Prostate gland (tissue), 2 donors: ENCODE data around the gene GALNT14. TPM values are rescaled to one million over a fixed set of nuclear protein-coding genes. Genes with fewer than 3 reads are reported as not detected.

Experiments
- DNase-seq: peaks from one replicate; pipeline ENCODE4 v3.0.0-alpha.2; 2019; ENCODE audit warnings: low spot score
- H3K27ac ChIP-seq, 2 donors: fragments of 200-600 bp; sonication (generic); 2 replicates each; pipeline ENCODE4 v1.5.1; 2017 to 2019
- H3K27me3 ChIP-seq: fragments of 200-600 bp; sonication (generic); replicated peaks from 2 replicates; pipeline ENCODE4 v1.5.1; 2019; ENCODE audit not compliant: insufficient read depth
- H3K36me3 ChIP-seq, 2 donors: fragments of 200-600 bp; sonication (generic); 1 replicate in 1 of 2; 2 replicates in 1 of 2; pipeline versions ENCODE4 v1.5.1 to v1.8.1; 2017 to 2019
- H3K4me1 ChIP-seq: fragments of 200-600 bp; sonication (generic); replicated peaks from 2 replicates; pipeline ENCODE4 v1.5.1; 2019
- H3K4me3 ChIP-seq, 2 donors: fragments of 200-600 bp; sonication (generic); 2 replicates each; pipeline ENCODE4 v1.5.1; 2017 to 2019
- H3K9me3 ChIP-seq: fragments of 200-600 bp; sonication (generic); 2 replicates; pipeline ENCODE4 v1.5.1; 2017
- POLR2A ChIP-seq: fragments of 450-650 bp; IDR thresholded peaks from one replicate; pipeline ENCODE4 v1.6.1; 2016; ENCODE audit warnings: antibody characterized with exemption, mild to moderate bottlenecking
- POLR2AphosphoS5 ChIP-seq: sonication (generic); formaldehyde crosslinking; IDR thresholded peaks from one replicate; pipeline ENCODE4 v1.6.1; 2017; ENCODE audit warnings: antibody characterized with exemption
- WGBS: methylation state at CpG from one replicate; pipeline ENCODE4 v1.1.5; 2018; 5-methylcytosine and 5-hydroxymethylcytosine counted together
- intact Hi-C: fragments of 100-400 bp; cut with DNase I; formaldehyde crosslinking; loops from one replicate; pipeline ENCODE4 v1.14.2; 2022
- total RNA-seq, 2 donors: library from RNA; depleted of rRNA; stranded (reverse); fragments of >200 nt; gene quantifications; one replicate each; pipeline ENCODE4 v1.1.0, GENCODE V29; 2016
- TF ChIP-seq, protein P1 (sequence below), 4 experiments: fragments of 200-600 bp in 2 of 4; fragments of 450-650 bp in 2 of 4; sonication (generic) in 2 of 4; IDR thresholded peaks; 1 replicate in 3 of 4; 2 replicates in 1 of 4; pipeline ENCODE4 v1.5.1; 2016 to 2019; ENCODE audit warnings: antibody characterized with exemption in 4 of 4, mild to moderate bottlenecking in 2 of 4, moderate library complexity in 2 of 4

Gene GALNT14
- total RNA-seq, 2 donors from 2014 or later = 0.59 to 15.5 TPM

GRCh38 chr2:31086590-31086989 lies 51.6 kb downstream of the GALNT14 start:
- 88% methylated on average over 4 of the region's 4 CpGs for WGBS
- no peak for DNase-seq
- TF ChIP-seq POLR2A = no peak
- TF ChIP-seq POLR2AphosphoS5 = no peak
- TF ChIP-seq, protein P1, sequence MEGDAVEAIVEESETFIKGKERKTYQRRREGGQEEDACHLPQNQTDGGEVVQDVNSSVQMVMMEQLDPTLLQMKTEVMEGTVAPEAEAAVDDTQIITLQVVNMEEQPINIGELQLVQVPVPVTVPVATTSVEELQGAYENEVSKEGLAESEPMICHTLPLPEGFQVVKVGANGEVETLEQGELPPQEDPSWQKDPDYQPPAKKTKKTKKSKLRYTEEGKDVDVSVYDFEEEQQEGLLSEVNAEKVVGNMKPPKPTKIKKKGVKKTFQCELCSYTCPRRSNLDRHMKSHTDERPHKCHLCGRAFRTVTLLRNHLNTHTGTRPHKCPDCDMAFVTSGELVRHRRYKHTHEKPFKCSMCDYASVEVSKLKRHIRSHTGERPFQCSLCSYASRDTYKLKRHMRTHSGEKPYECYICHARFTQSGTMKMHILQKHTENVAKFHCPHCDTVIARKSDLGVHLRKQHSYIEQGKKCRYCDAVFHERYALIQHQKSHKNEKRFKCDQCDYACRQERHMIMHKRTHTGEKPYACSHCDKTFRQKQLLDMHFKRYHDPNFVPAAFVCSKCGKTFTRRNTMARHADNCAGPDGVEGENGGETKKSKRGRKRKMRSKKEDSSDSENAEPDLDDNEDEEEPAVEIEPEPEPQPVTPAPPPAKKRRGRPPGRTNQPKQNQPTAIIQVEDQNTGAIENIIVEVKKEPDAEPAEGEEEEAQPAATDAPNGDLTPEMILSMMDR (IDR thresholded peaks at IDR 0.05) = no peak

DNA sequence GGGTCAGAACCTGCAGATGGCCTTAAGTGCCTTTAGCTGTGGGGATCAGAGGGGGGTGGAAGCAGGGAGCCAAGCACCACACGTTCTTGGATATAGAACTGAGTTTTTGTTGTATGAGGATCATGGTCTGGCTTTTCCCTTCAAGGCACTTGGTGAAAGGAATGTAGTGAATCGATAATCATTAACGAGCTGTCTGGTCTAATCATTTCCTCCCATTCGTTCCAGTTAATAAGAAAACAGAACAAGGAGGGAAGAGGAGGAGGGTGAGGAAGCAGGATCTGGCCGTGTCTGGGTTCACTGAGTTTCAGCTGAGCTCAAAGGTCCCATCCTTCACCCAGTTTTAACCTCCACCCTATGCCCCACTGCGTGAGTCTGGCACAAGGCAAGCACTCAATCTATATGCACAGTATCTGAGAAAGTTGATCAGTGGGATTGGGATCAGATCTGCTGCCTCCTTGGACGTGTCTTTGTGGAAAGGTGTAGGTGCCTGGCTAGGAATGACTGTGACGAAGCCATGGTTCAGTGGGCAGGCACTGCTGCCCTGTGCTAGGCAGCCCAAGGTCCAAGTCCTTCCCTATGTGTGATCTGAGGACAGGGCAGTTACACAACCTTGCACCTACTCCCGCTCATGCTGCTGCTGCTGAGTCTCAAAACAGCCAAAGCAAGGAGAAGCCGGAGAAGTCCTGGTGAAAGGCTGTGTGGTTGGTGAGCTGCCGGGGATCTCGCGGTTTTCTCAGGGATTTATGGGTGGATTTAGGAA lies 54.8 kb downstream of the GALNT14 start:
- no peak for DNase-seq
- TF ChIP-seq, protein P1 (IDR thresholded peaks at IDR 0.05) = no peak
- no peak for TF ChIP-seq POLR2A
- H3K9me3 ChIP-seq = no peaks in the 10 kb centered on the region
- intact Hi-C loops = no loop called here
- H3K27me3 ChIP-seq = no peaks in the 10 kb centered on the region
- no peak overlapping the region for H3K27ac ChIP-seq
- no peaks in the 10 kb centered on the region for H3K4me1 ChIP-seq
- H3K36me3 ChIP-seq = no peaks in the 10 kb centered on the region
- no peak overlapping the region for H3K4me3 ChIP-seq
- 75% methylated on average over 13 of the region's 13 CpGs for WGBS

More at GRCh38 chr2:31086590-31086989, 51.6 kb downstream of the GALNT14 start:
- H3K9me3 ChIP-seq = no peaks in the 10 kb centered on the region
- H3K27ac ChIP-seq = no peak overlapping the region
- no peaks in the 10 kb centered on the region for H3K27me3 ChIP-seq
- H3K36me3 ChIP-seq = no peaks in the 10 kb centered on the region
- H3K4me1 ChIP-seq = no peaks in the 10 kb centered on the region
- no peak overlapping the region for H3K4me3 ChIP-seq
- intact Hi-C loops = no loop called here

- TF ChIP-seq POLR2A (no peak), POLR2AphosphoS5 (no peak)
- TF ChIP-seq, protein P1 (IDR thresholded peaks at IDR 0.05) = no peak
- no peaks in the 10 kb centered on the region for H3K4me1 ChIP-seq
- no peaks in the 10 kb centered on the region for H3K27me3 ChIP-seq
- no peak overlapping the region for H3K27ac ChIP-seq
- no peak overlapping the region for H3K4me3 ChIP-seq
- intact Hi-C loops = no loop called here
- H3K36me3 ChIP-seq = no peaks in the 10 kb centered on the region
- no peak for DNase-seq
- 92% methylated on average over 2 of the region's 2 CpGs for WGBS
- no peaks in the 10 kb centered on the region for H3K9me3 ChIP-seq
These were observed 56.2 kb downstream of the GALNT14 start for GRCh38 chr2:31082002-31082401.

GRCh38 chr2:31081492-31081891 lies 56.7 kb downstream of the GALNT14 start:
- Histone ChIP-seq H3K36me3 (no peaks in the 10 kb centered on the region), H3K9me3 (no peaks in the 10 kb centered on the region), H3K27me3 (no peaks in the 10 kb centered on the region), H3K4me3 (no peak overlapping the region), H3K4me1 (no peaks in the 10 kb centered on the region), H3K27ac (no peak overlapping the region)
- intact Hi-C loops = no loop called here
- TF ChIP-seq, protein P1 (IDR thresholded peaks at IDR 0.05) = no peak
- TF ChIP-seq POLR2AphosphoS5 (no peak), POLR2A (no peak)
- no peak for DNase-seq
- WGBS = 58% methylated on average over 2 of the region's 2 CpGs

DNA sequence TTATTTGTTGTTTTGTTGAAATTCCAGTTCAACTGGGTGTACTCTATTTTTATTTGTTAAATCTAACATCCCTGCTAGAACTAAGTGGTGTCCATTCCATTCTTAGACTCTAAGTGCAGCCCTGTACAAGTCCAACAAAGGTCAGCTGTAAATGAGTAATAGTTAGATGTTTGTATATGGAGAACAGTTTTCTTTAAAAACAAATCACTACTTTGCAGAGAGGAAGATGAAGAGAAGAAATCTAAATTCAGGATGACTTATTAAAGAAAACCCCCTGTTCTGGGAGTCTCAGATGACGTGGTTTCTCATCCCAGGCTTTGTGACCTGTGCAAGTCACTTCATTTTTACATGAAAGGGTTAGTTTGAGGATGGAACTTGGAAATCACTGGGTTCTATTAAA lies 57.9 kb downstream of the GALNT14 start:
- no peaks in the 10 kb centered on the region for H3K36me3 ChIP-seq
- 90% methylated on average over 1 of the region's 1 CpG for WGBS
- no peak overlapping the region for H3K4me3 ChIP-seq
- no peaks in the 10 kb centered on the region for H3K27me3 ChIP-seq
- intact Hi-C loops = no loop called here
- H3K9me3 ChIP-seq = no peaks in the 10 kb centered on the region
- H3K27ac ChIP-seq = no peak overlapping the region
- no peak for DNase-seq
- TF ChIP-seq POLR2A (no peak), POLR2AphosphoS5 (no peak)
- TF ChIP-seq, protein P1 (IDR thresholded peaks at IDR 0.05) = no peak
- H3K4me1 ChIP-seq = no peaks in the 10 kb centered on the region
